OCI-M2 (cell line): ENCODE data around the gene EFNA1.
A peak's percentile ranks its signal among the peaks of the same experiment; 100 is the strongest.

Source experiments
- DNase-seq: peaks from one replicate; lab custom pipeline; 2025; ENCODE audit not compliant: unreplicated experiment; lab: John Stamatoyannopoulos, UW

The EFNA1 gene, protein sequence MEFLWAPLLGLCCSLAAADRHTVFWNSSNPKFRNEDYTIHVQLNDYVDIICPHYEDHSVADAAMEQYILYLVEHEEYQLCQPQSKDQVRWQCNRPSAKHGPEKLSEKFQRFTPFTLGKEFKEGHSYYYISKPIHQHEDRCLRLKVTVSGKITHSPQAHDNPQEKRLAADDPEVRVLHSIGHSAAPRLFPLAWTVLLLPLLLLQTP

DNA sequence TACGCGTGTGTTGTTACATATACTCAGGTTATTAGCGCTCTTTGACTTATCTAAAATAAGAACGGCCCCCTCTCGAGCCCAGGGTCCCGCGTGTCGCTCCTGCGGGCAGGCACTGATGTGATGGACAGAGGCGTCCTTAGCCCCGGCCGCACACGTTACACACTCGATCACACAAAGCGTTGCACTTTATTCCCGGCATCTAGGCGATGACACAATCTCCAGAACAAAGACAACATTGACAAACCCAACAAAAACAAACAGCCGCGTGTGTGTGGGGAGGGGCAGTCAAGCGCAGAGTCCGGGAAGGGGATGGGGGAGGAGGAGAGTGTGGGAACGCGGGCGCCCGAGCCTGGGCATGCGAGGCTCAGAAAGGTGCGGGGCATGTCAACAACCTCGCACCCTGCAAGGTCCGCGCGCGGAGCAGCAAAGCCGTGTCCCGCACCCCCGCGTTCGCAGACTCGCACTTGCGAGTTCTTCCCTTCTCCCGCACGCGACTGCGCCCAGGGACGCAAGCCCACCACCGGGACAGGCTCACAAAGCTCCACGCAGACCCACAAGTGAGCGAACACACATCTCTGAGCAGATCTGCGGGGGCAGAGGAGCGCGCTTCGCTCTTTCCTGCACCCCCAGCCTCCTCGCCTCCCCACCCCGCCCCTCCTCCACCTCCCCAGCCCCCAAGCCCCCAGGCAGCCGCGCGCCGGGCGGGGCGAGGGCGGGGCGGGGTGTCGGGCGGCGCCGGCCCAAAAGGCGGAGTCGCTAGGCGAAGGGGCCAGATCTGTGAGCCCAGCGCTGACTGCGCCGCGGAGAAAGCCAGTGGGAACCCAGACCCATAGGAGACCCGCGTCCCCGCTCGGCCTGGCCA, at the start of gene EFNA1:
TSS of gene EFNA1 (plus strand) at position 772 of the 862 bp plus-strand sequence. CDS start 102 bp downstream, outside the sequence.
- DNase-seq, result no peak

DNA sequence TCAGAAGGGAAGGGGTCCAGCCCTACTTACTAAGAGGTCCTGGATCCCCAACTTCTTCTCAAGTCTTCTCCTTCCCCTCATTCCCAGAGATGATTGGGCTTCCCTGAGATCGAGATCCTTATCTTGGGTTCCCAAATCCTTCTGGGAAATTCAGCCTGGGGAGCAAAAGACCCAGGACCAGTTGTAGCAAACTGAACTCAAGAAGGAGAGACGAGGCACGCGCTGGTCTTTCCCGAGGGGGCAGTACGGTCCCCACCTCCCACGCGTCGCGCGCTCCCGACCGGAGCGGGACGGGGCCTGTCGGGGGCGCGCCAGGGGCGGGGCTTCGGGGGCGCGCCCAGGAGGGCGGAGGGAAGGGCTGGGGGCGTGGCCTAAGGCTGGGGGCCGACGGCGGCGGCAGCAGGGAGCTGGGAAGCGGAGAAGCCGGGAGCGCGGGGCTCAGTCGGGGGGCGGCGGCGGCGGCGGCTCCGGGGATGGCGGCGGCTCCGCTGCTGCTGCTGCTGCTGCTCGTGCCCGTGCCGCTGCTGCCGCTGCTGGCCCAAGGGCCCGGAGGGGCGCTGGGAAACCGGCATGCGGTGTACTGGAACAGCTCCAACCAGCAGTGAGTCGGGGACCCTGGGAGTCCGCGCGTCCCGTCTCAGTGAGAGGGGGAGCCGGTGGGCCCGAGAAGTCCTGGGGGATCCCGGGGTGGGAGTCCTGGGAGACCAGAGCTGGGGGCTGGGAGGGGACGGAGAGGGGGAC, 49.0 kb upstream of the EFNA1 start, which contains the start of gene EFNA3:
TSS of gene EFNA3 (plus strand) at position 369 of the 741 bp plus-strand sequence. CDS start at position 474, 105 bp downstream.
- no peak for DNase-seq

DNA sequence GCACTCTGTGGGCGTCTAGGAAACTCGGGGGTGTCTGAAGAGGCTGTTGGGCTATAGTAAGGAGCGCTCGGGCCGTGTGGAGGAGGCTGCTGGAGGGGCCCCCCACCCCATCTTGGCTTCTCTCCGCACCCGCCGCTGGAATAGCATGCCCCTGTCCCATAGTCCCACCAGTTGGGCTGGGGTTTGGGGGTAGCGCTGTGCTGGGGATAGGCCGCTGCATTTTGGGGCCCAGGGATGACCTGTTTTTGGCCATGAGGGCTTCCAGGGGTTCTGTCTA, 48.5 kb upstream of the EFNA1 start:
- no peak for DNase-seq

DNA sequence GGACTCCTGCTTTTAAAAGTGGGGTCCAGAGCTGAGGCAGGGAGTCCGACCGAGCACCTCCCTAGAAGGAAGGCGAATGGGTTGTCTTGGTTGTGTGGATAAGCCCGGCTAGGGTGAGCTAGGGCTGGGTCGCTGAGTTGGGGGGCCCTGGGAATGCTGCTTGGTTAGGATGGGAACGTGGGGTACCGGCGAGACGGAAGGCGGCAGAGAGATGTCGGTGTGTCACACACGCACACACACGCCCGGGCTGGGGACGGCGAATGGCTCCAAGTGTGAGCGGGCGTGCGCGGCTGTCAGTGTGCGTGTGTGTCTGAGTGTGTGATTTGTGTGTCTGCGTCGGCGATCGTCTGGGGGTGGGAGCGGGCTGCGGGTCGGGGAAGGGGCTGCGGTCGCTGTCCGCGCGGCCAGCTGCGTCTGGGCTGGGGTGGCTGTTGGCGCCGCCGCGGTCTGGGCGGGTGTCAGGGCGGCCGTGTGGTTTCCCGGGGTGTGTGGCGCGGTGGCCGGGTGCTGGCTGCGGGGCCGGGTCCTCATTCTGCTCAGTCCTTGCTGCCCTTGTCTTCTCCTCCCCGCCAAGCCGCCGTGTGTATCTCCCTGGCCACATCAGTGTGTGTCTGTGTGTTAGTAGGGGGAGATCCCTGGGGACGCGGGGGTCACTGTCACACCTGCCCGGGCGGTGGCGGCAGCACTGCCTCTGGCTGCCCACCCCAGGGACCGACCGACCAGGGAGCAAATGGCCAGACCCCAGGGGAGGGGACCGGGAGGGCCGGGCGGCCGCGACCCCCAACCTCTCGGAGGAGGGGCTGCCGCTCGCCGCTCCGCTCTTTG, 48.0 kb upstream of the EFNA1 start:
- no peak for DNase-seq

DNA sequence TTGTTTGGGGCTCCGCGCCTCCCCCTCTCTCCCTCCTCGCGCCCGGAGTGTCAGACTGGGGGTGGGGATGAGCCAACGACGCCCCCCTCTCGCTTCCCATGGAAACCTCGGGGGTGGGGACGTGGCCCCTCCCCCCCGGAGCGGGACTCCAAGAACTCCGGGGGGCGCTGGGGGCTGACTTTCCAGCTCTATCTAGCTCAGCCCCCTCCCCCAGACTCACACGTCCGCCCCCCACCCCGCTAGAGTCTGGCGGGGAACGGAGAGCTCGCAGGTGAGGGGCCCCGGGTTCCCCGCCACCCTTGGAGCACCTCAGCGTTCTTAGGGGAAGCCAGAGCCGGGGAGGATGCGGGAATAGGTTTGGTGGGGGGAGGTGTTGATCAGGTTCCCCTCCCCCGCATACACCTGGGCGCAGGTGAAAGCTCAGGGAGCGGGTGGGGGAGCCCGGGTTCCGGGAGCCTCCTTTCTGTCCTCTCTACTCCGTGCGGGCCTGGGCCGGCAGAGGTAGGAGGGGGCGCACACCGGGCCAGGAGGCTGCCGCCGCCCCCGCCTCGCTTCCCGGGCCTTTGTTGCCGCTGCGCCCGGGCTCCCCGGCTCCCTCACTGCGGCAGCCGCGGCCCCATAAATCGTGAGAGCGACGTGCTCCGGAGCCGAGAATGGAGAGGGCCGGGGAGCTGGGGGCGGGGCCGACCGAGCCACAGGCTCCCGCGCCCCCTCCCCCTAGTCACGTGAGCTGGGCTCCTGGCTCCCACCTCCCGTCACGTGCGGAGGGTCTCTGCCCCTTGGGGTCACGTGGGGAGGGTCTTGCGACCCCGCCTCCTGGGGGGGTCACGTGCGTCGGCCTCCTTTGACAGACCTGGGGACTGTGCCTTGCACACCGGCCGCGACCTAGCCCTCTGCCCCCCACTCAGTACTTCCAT, 47.1 kb upstream of the EFNA1 start:
- peak; percentile 47 for DNase-seq

DNA sequence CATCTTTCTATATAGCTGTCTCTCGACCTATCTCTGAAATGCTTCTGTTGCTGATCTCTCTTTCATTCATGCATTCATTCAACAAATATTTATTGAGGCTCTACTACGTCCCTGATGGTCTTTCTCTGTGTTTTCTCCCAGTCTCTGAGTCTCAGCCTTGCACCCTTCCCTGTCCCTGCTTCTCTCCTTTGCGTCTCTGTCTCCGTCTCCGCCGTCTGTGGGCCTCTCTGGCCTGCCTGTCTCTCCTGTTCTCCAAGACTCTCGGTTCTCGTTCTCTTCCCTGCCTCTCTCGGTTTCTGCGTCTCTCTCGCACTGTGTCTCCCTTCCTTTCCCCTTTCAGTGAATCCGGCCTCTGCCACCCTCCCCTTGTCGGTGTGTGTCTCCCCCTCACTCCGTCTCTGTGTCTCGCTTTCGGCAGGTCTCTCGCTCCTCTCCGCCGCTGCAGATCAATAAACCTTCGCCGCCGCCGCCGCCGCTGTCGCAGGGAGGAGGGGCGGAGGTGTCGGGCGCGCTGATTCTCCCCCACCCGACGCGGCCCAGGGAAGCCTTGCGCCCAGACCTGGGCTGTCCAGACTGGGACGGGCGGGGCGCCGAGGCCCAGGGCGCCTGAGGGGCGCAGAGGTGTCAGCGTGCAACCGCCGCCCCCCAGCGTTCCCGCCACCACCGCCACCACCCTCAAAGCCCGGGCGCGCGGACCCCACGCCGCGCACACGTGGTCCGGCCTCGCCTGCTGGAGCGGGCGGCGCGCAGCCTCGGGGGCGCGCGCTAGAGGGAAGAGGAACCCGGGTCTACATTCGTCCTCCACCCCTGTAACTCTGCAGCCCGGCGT, 46.0 kb upstream of the EFNA1 start:
- no peak for DNase-seq

DNA sequence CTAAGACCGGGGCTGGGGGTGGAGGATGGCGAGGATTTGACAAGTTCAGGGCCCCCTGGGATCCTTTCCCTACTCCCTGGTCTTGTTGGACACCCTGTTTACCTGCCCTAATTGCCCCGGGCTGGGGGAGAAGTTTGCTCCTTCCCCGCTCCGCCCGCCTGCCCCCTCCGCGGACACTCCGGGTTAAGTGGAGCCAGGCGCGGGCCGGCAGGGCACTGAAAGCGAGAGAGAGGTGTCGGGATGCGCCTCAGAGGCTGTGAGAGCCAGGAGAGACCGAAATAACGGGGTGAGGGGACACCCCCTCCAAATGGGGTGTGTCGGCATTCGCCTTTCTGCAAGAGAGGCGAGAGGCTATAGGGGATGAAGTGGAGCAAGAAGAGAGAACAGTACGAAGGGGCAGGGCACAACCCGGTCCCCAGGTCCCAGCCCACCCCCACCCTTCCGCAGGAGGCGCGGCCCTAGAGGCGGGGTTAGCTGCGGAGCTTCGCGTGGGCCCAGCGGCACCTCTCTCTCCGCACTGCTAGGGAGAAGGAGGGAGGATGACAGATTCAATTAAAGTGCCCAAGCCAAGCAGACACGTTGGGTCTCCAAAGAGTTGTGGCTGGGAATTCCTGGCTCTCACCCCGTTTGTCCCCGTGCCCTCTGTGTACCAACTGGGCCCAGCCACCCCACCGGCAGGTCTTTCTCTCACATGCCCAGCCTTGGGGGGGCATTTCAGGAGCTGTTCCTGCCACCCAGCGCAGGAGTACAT, 45.2 kb upstream of the EFNA1 start:
- DNase-seq, result no peak

DNA sequence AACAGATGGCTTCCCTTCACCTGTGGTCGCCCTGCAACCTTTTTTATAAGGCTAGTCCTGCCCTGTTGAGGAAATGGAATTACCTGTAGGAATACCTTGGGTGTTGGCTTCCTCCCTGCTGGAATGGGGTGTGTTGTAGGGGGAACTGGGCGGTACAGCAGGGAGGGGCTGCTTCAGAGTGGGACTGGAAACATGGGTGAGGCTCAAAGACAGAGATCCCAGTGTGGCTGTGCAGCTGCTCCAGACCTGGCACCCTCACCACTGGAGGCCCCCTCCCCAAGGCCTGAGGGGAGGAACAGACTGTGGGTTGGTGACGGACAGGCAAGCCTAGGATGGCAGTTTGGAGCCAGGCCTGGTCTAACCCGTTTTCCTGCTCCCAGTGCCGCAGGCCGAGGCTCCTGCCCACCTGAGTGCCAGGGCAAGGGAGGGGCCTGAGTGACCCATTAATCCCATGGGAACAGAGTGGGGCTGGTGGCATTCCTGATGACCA, 44.6 kb upstream of the EFNA1 start:
- no peak for DNase-seq

DNA sequence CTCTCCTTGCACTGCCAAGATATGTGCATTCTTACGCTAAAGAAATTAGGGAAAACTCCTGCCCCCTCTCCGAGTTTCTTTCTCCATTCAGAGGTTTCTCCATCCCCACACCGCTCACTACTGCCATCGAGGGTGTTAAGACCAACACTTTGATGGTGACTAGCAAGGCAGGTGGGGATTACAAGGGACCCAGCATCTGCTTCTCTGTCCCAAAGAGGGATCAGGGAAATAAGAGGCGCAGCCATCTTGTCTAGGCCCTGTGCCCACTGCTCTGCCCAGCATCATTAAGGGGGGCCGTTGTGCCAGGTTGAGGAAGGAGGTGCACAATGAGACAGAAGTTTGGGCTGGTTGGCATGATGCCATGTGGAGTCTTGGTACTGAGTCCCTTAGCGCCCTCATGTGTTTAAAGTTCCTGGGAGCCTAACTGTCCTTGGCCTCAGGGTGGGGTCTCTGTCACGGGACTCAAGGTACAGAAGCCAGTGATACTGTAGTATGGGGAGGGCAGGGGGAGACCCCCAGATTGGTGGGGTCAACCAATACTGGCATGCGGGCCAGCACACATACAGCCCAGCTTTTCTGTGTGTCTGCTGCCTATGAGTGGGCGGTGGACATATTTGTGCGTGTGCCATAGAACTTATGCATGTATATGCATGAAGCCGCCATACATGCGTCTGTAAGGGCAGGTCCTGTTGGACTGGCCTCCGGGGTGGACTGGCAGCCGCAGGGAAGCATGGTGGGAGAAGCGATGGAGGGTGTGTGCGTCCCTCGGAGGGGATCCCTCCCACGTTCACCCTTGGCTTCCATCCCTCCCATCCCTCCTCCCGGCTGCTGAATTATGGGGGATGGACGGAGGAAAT, 43.6 kb upstream of the EFNA1 start:
- DNase-seq, result no peak

DNA sequence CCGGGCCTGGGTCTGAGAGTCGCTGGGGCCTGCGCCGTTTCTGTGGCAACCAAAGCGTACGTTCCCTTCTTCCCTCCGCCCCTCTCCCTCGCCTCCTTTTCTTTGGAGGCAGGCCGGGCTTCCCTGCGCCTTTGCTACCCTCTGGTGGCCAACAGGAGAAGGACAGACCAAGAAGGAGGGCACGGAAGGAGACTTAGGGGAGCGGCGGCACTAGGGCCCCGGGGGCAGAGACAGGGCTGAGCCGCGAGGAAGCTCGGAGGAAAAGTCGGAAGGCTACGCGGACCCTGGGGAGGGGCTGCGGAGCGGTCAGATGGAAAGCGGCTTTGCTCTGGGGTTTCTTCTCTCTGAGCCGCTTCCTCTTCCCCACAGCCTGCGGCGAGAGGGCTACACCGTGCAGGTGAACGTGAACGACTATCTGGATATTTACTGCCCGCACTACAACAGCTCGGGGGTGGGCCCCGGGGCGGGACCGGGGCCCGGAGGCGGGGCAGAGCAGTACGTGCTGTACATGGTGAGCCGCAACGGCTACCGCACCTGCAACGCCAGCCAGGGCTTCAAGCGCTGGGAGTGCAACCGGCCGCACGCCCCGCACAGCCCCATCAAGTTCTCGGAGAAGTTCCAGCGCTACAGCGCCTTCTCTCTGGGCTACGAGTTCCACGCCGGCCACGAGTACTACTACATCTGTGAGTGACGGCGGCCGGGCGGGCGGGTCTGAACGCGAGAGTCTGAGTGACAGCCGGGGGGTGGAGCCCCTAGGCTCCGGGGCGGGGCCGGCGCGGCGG, 42.8 kb upstream of the EFNA1 start:
- peak; percentile 76 for DNase-seq

DNA sequence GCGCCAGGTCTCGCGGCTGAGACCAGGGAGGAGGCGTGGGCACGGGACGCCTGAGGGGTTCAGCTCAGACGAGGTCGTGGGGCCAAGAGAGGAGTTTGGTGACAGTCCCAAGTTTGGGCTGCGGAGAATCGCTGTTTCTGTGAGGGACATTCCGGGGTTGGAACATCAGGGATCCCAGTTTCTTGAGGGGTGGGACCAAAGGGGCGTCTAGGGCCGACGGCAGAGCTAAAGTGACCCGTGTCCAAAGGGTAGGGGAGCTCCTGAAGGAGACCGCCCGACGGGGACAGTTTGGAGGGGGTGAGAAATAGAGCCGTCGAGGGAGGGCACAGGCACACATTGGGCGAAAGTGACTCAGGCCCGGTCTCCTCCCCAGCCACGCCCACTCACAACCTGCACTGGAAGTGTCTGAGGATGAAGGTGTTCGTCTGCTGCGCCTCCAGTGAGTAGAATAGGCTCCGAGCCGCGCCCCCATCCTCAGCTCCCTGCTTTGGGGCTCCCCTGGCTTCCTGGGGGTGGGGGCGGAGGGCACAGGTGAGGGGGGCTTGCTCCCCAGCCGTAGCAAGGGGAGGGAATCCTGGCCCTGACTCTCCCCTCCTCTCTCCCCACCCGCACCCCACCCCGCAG, 42.1 kb upstream of the EFNA1 start:
- DNase-seq, result no peak

DNA sequence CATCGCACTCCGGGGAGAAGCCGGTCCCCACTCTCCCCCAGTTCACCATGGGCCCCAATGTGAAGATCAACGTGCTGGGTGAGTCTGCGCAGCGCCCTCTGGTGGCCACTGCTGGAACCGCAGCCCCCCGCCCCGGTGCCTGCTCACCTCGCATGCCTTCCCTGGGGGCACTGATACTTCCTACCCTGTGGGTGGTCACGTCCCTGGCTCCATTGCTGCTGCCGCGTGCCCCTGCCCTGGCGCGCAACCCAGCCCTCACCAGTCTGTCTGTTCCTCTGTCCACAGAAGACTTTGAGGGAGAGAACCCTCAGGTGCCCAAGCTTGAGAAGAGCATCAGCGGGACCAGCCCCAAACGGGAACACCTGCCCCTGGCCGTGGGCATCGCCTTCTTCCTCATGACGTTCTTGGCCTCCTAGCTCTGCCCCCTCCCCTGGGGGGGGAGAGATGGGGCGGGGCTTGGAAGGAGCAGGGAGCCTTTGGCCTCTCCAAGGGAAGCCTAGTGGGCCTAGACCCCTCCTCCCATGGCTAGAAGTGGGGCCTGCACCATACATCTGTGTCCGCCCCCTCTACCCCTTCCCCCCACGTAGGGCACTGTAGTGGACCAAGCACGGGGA, 41.4 kb upstream of the EFNA1 start:
- DNase-seq, result peak; percentile 39

DNA sequence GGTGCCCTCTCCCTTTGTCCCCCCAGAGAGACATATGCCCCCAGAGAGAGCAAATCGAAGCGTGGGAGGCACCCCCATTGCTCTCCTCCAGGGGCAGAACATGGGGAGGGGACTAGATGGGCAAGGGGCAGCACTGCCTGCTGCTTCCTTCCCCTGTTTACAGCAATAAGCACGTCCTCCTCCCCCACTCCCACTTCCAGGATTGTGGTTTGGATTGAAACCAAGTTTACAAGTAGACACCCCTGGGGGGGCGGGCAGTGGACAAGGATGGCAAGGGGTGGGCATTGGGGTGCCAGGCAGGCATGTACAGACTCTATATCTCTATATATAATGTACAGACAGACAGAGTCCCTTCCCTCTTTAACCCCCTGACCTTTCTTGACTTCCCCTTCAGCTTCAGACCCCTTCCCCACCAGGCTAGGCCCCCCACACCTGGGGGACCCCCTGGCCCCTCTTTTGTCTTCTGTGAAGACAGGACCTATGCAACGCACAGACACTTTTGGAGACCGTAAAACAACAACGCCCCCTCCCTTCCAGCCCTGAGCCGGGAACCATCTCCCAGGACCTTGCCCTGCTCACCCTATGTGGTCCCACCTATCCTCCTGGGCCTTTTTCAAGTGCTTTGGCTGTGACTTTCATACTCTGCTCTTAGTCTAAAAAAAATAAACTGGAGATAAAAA, 40.7 kb upstream of the EFNA1 start:
- DNase-seq, result no peak

DNA sequence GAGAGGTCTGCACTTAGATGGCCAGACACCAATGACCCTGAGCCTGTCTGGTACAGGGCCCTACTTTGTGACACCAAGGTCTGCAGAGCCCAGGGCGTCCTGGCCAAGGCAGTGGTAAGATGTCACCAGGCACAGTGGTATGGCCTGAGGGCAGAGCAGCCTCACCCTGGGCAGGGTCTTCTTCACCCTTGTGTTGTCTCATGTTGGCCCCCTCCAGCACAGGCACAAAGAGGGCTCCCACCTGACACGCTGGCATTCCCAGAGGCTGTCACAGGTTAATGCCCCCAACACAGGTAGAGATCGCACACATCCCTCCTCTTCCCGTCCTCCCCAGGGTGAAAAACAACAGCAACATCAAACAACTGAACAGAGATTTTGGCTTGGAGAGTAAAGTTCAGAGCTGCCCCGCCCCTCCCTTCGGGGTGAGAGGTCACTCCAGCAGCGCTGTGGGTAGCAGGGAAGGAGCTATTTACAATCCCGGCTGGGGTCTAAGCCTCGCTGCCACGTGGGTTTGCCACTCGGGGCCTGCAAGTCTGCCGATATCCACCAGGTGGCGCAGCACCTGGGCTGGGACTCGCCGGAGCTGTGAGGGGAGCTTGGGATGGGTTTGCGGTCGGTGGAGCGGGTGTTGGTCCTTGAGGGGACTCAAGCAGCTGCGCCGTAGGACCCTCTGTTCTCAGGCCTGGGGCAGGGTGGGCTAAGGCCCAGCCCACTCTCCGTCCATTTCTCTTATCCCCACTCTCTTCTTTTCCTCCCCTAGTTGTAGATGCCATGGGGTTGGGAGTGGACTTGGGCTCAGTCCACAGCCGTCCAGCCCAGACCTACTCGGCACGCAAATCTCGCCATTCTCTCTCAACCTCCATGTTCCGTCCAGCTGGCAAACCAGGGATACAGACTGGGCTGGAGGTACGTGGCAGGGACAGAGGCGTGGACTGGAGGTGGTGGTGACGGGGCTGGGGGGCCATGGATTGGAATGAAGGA, 36.3 kb upstream of the EFNA1 start:
- DNase-seq, result peak; percentile 22
